MM.1S (cell line): ENCODE data around the gene RAI1.

ENCODE experiments used
- EZH2 ChIP-seq: fragments of 300-600 bp; sonication (generic); optimal IDR thresholded peaks from 2 replicates; pipeline ENCODE3; 2017; ENCODE audit warnings: low read depth, mild to moderate bottlenecking, antibody characterized with exemption, low read length, mixed read lengths
- EZH2phosphoT487 ChIP-seq: fragments of 300-600 bp; sonication (generic); IDR thresholded peaks from 2 replicates; pipeline ENCODE4 v1.6.1; 2018; ENCODE audit warnings: antibody characterized with exemption, low read length
- TF ChIP-seq, protein P1 (sequence below): fragments of 300-600 bp; sonication (generic); IDR thresholded peaks from 2 replicates; pipeline ENCODE4 v1.5.1; 2016; ENCODE audit warnings: antibody characterized with exemption, low read length, mixed read lengths

DNA sequence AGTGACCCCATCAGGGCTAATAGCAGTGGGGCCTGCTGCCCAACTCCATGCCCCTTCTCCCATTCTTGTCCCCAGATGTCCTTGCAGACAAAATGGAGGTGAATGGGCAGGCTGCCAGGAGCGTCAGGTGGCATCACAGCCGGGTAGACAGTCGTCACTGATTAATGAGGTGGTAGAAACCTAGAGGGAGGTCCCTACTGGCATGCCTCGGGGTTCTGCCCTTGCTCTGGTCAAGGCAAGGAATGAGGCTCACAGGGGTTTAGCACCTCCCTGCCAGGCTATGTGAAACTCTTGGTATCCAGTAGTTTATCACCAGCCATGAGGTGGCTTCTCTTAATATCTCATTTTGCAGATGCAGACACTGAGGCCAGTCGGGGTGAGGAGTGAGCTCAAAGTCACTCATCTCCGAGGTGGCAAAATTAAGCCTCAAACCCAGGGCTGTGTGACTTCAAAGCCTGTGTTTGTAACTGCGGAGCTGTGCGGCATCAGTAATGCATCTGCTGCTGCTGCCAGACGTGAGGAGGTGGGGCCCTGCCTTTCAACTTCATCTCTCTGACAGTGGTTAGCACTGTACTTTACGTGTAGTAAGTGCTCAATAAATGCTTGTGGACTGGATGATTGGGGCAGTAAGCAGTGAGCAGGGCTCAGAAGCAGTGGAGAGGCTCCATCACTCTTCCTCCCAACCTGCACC is 21.3 kb downstream of the RAI1 start:
- TF ChIP-seq, protein P1, sequence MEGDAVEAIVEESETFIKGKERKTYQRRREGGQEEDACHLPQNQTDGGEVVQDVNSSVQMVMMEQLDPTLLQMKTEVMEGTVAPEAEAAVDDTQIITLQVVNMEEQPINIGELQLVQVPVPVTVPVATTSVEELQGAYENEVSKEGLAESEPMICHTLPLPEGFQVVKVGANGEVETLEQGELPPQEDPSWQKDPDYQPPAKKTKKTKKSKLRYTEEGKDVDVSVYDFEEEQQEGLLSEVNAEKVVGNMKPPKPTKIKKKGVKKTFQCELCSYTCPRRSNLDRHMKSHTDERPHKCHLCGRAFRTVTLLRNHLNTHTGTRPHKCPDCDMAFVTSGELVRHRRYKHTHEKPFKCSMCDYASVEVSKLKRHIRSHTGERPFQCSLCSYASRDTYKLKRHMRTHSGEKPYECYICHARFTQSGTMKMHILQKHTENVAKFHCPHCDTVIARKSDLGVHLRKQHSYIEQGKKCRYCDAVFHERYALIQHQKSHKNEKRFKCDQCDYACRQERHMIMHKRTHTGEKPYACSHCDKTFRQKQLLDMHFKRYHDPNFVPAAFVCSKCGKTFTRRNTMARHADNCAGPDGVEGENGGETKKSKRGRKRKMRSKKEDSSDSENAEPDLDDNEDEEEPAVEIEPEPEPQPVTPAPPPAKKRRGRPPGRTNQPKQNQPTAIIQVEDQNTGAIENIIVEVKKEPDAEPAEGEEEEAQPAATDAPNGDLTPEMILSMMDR: no peak
- TF ChIP-seq EZH2 (no peak), EZH2phosphoT487 (no peak)
